ENCODE results near the gene RPS6KA2. TPM values are rescaled to one million over a fixed set of nuclear protein-coding genes. Genes with fewer than 3 reads are reported as not detected.

The RPS6KA2 gene
- polyA plus RNA-seq, 1 donor (not counting 4 experiments of a cell fraction or from before 2014, with no cell fraction given) = 8.2 TPM

DNA sequence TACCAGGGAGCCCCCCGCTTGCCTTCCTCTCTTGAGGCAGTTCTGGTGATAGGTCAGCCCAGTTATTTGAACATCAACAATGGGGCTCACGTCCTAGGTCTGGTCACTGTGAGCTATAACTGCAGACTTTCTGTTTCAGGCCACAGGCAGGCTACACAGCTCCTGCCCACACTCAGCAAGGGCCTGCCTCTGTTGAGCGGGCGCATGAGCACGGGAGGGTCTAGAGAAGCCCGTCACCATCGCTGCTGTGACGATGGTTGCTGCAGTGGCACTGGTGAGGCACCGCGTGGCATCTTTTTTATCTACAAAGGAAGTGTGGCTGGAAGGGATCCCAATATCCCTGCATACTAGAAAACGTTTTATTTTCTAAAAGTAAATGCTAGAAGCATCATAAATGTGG lies 118.3 kb downstream of the RPS6KA2 start:
- no peaks in the 10 kb centered on the region for H3K36me3 ChIP-seq (ENCODE audit: control insufficient read depth in 2 of 2, extremely low read depth in 1 of 2, insufficient read depth in 2 of 2, low read length in 2 of 2)
- FAIRE-seq = no peak
- no peaks in the 10 kb centered on the region for H3K79me2 ChIP-seq (ENCODE audit: control insufficient read depth, insufficient read depth, low read length)

GRCh38 chr6:166507809-166508564 lies 119.1 kb downstream of the RPS6KA2 start:
- Histone ChIP-seq H3K36me3 (ENCODE audit: control insufficient read depth in 2 of 2, extremely low read depth in 1 of 2, insufficient read depth in 2 of 2, low read length in 2 of 2) (no peaks in the 10 kb centered on the region), H3K9me3 (ENCODE audit: control insufficient read depth, low read depth, low read length) (no peaks in the 10 kb centered on the region), H3K4me3 (ENCODE audit: control insufficient read depth in 2 of 3, extremely low read depth in 1 of 3, insufficient read depth in 2 of 3, low read depth in 1 of 3, low read length in 3 of 3) (no peak overlapping the region), H3K79me2 (ENCODE audit: control insufficient read depth, insufficient read depth, low read length) (no peaks in the 10 kb centered on the region), H3K4me1 (ENCODE audit: control insufficient read depth, extremely low read depth, insufficient read depth, low read length) (no peaks in the 10 kb centered on the region), H3K4me2 (ENCODE audit: control insufficient read depth, extremely low read depth, insufficient read depth, low read depth, low read length) (no peak overlapping the region), H4K20me1 (ENCODE audit: control insufficient read depth, extremely low read depth, insufficient read depth, low read length) (no peaks in the 10 kb centered on the region), H2AFZ (ENCODE audit: control insufficient read depth, low read length) (no peak overlapping the region), H3K9ac (ENCODE audit: control insufficient read depth, extremely low read depth, insufficient read depth, low read length) (no peak overlapping the region), H3K27me3 (ENCODE audit: control insufficient read depth, extremely low read depth, insufficient read depth, low read length) (no peaks in the 10 kb centered on the region), H3K27ac (ENCODE audit: control insufficient read depth, insufficient read depth, low read length) (no peak overlapping the region), H3K9me1 (ENCODE audit: control insufficient read depth, extremely low read depth, insufficient read depth, low read length) (no peaks in the 10 kb centered on the region)
- TF ChIP-seq, protein P1, sequence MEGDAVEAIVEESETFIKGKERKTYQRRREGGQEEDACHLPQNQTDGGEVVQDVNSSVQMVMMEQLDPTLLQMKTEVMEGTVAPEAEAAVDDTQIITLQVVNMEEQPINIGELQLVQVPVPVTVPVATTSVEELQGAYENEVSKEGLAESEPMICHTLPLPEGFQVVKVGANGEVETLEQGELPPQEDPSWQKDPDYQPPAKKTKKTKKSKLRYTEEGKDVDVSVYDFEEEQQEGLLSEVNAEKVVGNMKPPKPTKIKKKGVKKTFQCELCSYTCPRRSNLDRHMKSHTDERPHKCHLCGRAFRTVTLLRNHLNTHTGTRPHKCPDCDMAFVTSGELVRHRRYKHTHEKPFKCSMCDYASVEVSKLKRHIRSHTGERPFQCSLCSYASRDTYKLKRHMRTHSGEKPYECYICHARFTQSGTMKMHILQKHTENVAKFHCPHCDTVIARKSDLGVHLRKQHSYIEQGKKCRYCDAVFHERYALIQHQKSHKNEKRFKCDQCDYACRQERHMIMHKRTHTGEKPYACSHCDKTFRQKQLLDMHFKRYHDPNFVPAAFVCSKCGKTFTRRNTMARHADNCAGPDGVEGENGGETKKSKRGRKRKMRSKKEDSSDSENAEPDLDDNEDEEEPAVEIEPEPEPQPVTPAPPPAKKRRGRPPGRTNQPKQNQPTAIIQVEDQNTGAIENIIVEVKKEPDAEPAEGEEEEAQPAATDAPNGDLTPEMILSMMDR (optimal IDR thresholded peaks at IDR 0.05 in 1 of 3, IDR thresholded peaks at IDR 0.05 in 1 of 3, conservative IDR thresholded peaks at IDR 0.05 in 1 of 3; ENCODE audit: extremely low read depth in 1 of 3, insufficient read depth in 2 of 3, low read length in 3 of 3) = no peak
- no peak for TF ChIP-seq EZH2 (IDR thresholded peaks at IDR 0.05; ENCODE audit: low read length)
- FAIRE-seq = no peak
- no peak for DNase-seq (ENCODE audit: low read depth, low spot score)
- dilution Hi-C loops (cut with MboI; ENCODE audit: extremely low pct_ligation_motif_present, low sequenced_read_pairs) = no loop called here

More for the DNA sequence above, 118.3 kb downstream of the RPS6KA2 start:
- Histone ChIP-seq H3K4me2 (ENCODE audit: control insufficient read depth, extremely low read depth, insufficient read depth, low read depth, low read length) (no peak overlapping the region), H2AFZ (ENCODE audit: control insufficient read depth, low read length) (no peak overlapping the region), H3K27ac (ENCODE audit: control insufficient read depth, insufficient read depth, low read length) (no peak overlapping the region), H3K27me3 (ENCODE audit: control insufficient read depth, extremely low read depth, insufficient read depth, low read length) (no peaks in the 10 kb centered on the region), H3K4me3 (ENCODE audit: control insufficient read depth in 2 of 3, extremely low read depth in 1 of 3, insufficient read depth in 2 of 3, low read depth in 1 of 3, low read length in 3 of 3) (no peak overlapping the region), H3K9me1 (ENCODE audit: control insufficient read depth, extremely low read depth, insufficient read depth, low read length) (no peaks in the 10 kb centered on the region), H3K9me3 (ENCODE audit: control insufficient read depth, low read depth, low read length) (no peaks in the 10 kb centered on the region), H4K20me1 (ENCODE audit: control insufficient read depth, extremely low read depth, insufficient read depth, low read length) (no peaks in the 10 kb centered on the region), H3K4me1 (ENCODE audit: control insufficient read depth, extremely low read depth, insufficient read depth, low read length) (no peaks in the 10 kb centered on the region), H3K9ac (ENCODE audit: control insufficient read depth, extremely low read depth, insufficient read depth, low read length) (no peak overlapping the region)
- DNase-seq (ENCODE audit: low read depth, low spot score) = no peak
- dilution Hi-C loops (cut with MboI; ENCODE audit: extremely low pct_ligation_motif_present, low sequenced_read_pairs) = no loop called here
- TF ChIP-seq, protein P1 (optimal IDR thresholded peaks at IDR 0.05 in 1 of 3, IDR thresholded peaks at IDR 0.05 in 1 of 3, conservative IDR thresholded peaks at IDR 0.05 in 1 of 3; ENCODE audit: extremely low read depth in 1 of 3, insufficient read depth in 2 of 3, low read length in 3 of 3) = no peak
- no peak for TF ChIP-seq EZH2 (IDR thresholded peaks at IDR 0.05; ENCODE audit: low read length)
